ENCODE data around the gene SELENON. TPM values are rescaled to one million over a fixed set of nuclear protein-coding genes. Genes with fewer than 3 reads are reported as not detected.

SELENON gene
- total RNA-seq, 2 experiments from 2014 or later, result 9.9 to 28.3 TPM

DNA sequence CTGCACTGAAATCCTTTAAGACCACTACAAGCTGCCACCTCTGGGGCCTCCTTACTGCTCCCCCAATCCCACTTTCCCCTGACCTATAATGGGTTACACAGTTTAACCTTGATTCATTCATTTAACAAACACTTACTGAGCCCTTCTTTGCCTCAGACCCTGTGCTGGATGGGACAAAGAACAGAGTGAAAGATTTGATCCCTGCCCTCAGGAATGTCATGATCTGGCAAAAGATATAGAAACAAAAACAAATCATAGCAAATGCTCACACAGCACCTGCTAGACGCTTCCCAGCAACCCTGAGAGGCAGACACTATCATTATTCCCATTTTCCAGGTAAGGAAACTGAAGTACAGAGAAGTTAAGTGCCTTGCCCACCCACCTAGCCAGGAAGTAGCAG is 66.3 kb downstream of the SELENON start:
- Histone ChIP-seq H3K9me3 (ENCODE audit: low read length) (no peaks in the 10 kb centered on the region), H3K4me3 (ENCODE audit: low read depth, low read length, poor library complexity, severe bottlenecking) (no peak overlapping the region), H3K4me2 (ENCODE audit: low read length) (no peak overlapping the region), H3K4me1 (ENCODE audit: insufficient read depth, low read length, poor library complexity, severe bottlenecking) (peaks cover 8% of the 10 kb centered on the region), H3K27ac (ENCODE audit: low read depth, low read length, poor library complexity, severe bottlenecking) (no peak overlapping the region), H3K9me2 (ENCODE audit: insufficient read depth, low read length) (no peaks in the 10 kb centered on the region), H2AFZ (ENCODE audit: low read length) (no peak overlapping the region), H4K20me1 (ENCODE audit: insufficient read depth, low read length) (no peaks in the 10 kb centered on the region), H3K36me3 (ENCODE audit: insufficient read depth, low read length) (no peaks in the 10 kb centered on the region), H3K79me2 (ENCODE audit: insufficient read depth, low read depth, low read length) (no peaks in the 10 kb centered on the region)
- CTCF ChIA-PET (ENCODE audit: unreplicated experiment), result no interaction called here
- POLR2A ChIA-PET, result interaction anchor here (0.6 kb wide), 1 partner anchor 133 kb away, joined by 4 read pairs; no protein-coding TSS in a partner anchor
- no TSS peak for BruUV-seq (replicated peaks)
- no peak for DNase-seq (ENCODE audit: low spot score)
- intact Hi-C loops (cut with micrococcal nuclease; ENCODE audit: unreplicated experiment), result no loop called here
- TF ChIP-seq CTCF (conservative IDR thresholded peaks at IDR 0.05; ENCODE audit: low read length), result no peak
- no peak for TF ChIP-seq EZH2phosphoT487 (IDR thresholded peaks at IDR 0.05; ENCODE audit: borderline replicate concordance, low read depth, low read length)

DNA sequence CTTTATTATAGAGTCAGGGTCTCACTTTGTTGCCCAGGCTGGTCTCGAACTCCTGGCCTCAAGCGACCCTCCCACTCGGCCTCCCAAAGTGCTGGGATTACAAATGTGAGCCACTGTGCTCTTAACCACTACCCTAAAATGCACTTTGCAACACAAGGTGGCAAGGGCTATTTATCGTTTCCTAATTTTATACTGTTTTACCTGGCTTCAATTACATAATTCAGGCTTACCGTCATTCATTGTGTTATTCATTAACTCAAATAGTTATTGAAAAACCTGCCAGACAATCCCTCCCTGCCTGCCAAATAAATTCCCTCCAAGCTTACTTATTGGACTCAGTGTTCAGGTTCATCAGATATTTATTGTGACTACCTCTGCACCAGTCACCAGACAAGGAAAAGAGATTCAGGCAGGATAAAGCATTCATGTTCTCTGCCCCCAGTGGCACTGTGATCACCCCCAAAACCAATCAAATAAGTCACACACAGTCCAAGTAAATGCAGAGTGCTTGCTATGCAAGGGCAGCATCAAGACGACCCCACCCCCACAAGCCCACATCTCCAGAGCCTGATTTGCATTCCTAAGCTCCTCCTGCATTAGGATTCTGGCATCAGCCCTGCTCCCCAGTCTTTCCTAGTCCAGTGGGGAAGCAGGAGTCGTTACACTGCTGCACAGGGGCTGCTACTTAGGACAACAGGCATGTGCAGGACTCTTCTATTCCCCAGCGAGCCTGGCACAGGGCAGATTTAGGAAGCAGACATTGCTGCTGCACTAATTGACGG is 67.4 kb downstream of the SELENON start:
- Histone ChIP-seq H3K4me2 (ENCODE audit: low read length) (no peak overlapping the region), H3K9me2 (ENCODE audit: insufficient read depth, low read length) (no peaks in the 10 kb centered on the region), H4K20me1 (ENCODE audit: insufficient read depth, low read length) (no peaks in the 10 kb centered on the region), H3K4me1 (ENCODE audit: insufficient read depth, low read length, poor library complexity, severe bottlenecking) (peaks cover 19% of the 10 kb centered on the region), H3K79me2 (ENCODE audit: insufficient read depth, low read depth, low read length) (no peaks in the 10 kb centered on the region), H3K36me3 (ENCODE audit: insufficient read depth, low read length) (no peaks in the 10 kb centered on the region), H3K27ac (ENCODE audit: low read depth, low read length, poor library complexity, severe bottlenecking) (no peak overlapping the region), H2AFZ (ENCODE audit: low read length) (no peak overlapping the region), H3K4me3 (ENCODE audit: low read depth, low read length, poor library complexity, severe bottlenecking) (no peak overlapping the region), H3K9me3 (ENCODE audit: low read length) (no peaks in the 10 kb centered on the region)
- intact Hi-C loops (cut with micrococcal nuclease; ENCODE audit: unreplicated experiment), result no loop called here
- CTCF ChIA-PET (ENCODE audit: unreplicated experiment), result no interaction called here
- TF ChIP-seq CTCF (conservative IDR thresholded peaks at IDR 0.05; ENCODE audit: low read length) (no peak), EZH2phosphoT487 (IDR thresholded peaks at IDR 0.05; ENCODE audit: borderline replicate concordance, low read depth, low read length) (no peak)
- no TSS peak for BruUV-seq (replicated peaks)
- POLR2A ChIA-PET, result no interaction called here
- DNase-seq (ENCODE audit: low spot score), result no peak

Other genes starting within 250 kb of the SELENON start
- gene MAN1C1, start 183.4 kb upstream of the SELENON start, total RNA-seq (2014; rRNA removed; shearing (Covaris generic)), result 2.4 and 3.0 TPM in 2 replicates
- gene MAN1C1, start 183.4 kb upstream of the SELENON start, total RNA-seq (2022), result 4.6 and 4.9 TPM in 2 replicates
- 33.6 and 35.3 TPM in 2 replicates for gene MTFR1L, start 19.8 kb downstream of the SELENON start, total RNA-seq (2014; rRNA removed; shearing (Covaris generic))
- 43.4 and 51.2 TPM in 2 replicates for gene MTFR1L, start 19.8 kb downstream of the SELENON start, total RNA-seq (2022)
- gene AUNIP, start 59.3 kb downstream of the SELENON start, total RNA-seq (2014; rRNA removed; shearing (Covaris generic)), result 14.2 and 21.5 TPM in 2 replicates
- gene AUNIP, start 59.3 kb downstream of the SELENON start, total RNA-seq (2022), result 15.1 and 16.8 TPM in 2 replicates
- gene PAQR7, start 75.5 kb downstream of the SELENON start, total RNA-seq (2014; rRNA removed; shearing (Covaris generic)), result 0.22 and 0.28 TPM in 2 replicates
- 1.3 and 1.8 TPM in 2 replicates for gene PAQR7, start 75.5 kb downstream of the SELENON start, total RNA-seq (2022)
- 730 and 1,134 TPM in 2 replicates for gene STMN1, start 106.2 kb downstream of the SELENON start, total RNA-seq (2014; rRNA removed; shearing (Covaris generic))
- gene STMN1, start 106.2 kb downstream of the SELENON start, total RNA-seq (2022), result 847 and 1,062 TPM in 2 replicates
- gene PAFAH2, start 197.9 kb downstream of the SELENON start, total RNA-seq (2014; rRNA removed; shearing (Covaris generic)), result 2.9 and 4.1 TPM in 2 replicates
- gene PAFAH2, start 197.9 kb downstream of the SELENON start, total RNA-seq (2022), result 7.3 and 8.7 TPM in 2 replicates
- not detected in 2 replicates for gene EXTL1, start 221.6 kb downstream of the SELENON start, total RNA-seq (2014; rRNA removed; shearing (Covaris generic))
- gene EXTL1, start 221.6 kb downstream of the SELENON start, total RNA-seq (2022), result 0.26 and 0.67 TPM in 2 replicates
- not detected in 2 replicates for gene SLC30A2, start 245.9 kb downstream of the SELENON start, total RNA-seq (2014; rRNA removed; shearing (Covaris generic))
- gene SLC30A2, start 245.9 kb downstream of the SELENON start, total RNA-seq (2022), result not detected in 2 replicates